SK-N-SH (cell line): ENCODE data around the gene HAND1. TPM values are rescaled to one million over a fixed set of nuclear protein-coding genes. Genes with fewer than 3 reads are reported as not detected.

Experiments used
- CTCF ChIA-PET: fragments of 300-600, 350-600 bp; formaldehyde crosslinking; extraction: SDS; loops from one replicate; lab custom pipeline; 2021; lab: Yijun Ruan, JAX
- POLR2A ChIA-PET: fragments of 350-600 bp; sonication (Branson Sonifier 250); formaldehyde crosslinking; extraction: SDS; loops from one replicate; lab custom pipeline; 2020; ENCODE audit warnings: antibody characterized with exemption, inconsistent platforms; lab: Yijun Ruan, JAX
- DNase-seq: peaks from one replicate; pipeline ENCODE4 v3.0.0; 2012
- H2AFZ ChIP-seq: fragments of 200-600 bp; sonication (generic); 2 replicates; pipeline ENCODE4 v1.8.1; 2016; ENCODE audit warnings: antibody characterized with exemption, mild to moderate bottlenecking, low read depth
- H3F3A ChIP-seq: fragments of 200-600 bp; sonication (generic); replicated peaks from 2 replicates; pipeline ENCODE3; 2016; ENCODE audit warnings: antibody characterized with exemption, mild to moderate bottlenecking; ENCODE audit not compliant: insufficient read depth
- H3K27ac ChIP-seq, 2 experiments: fragments of 200-500 bp in 1 of 2; fragments of 200-600 bp in 1 of 2; sonication (Bioruptor generic) in 1 of 2; sonication (generic), shearing (Covaris generic) in 1 of 2; 2 replicates each; pipeline versions ENCODE4 v1.5.1 to v1.6.1; 2014 to 2016; ENCODE audit warnings: low read depth in 2 of 2, inconsistent platforms in 1 of 2, low read length in 1 of 2, mild to moderate bottlenecking in 1 of 2, mixed read lengths in 1 of 2
- H3K27me3 ChIP-seq: fragments of 200-600 bp; sonication (generic), shearing (Covaris generic); 2 replicates; pipeline ENCODE4 v1.6.1; 2016; ENCODE audit warnings: mixed run types; ENCODE audit not compliant: insufficient read depth
- H3K36me3 ChIP-seq, 2 experiments: fragments of 200-500 bp in 1 of 2; fragments of 200-600 bp in 1 of 2; sonication (Bioruptor generic) in 1 of 2; sonication (generic) in 1 of 2; replicated peaks in 1 of 2; 2 replicates each; pipeline versions ENCODE3 to v1.5.1; 2014 to 2016; ENCODE audit warnings: low read length in 1 of 2, mild to moderate bottlenecking in 1 of 2; ENCODE audit not compliant: insufficient read depth in 2 of 2, control insufficient read depth in 1 of 2
- H3K4me1 ChIP-seq, 2 experiments: fragments of 200-500 bp in 1 of 2; fragments of 200-600 bp in 1 of 2; sonication (Bioruptor generic) in 1 of 2; sonication (generic), shearing (Covaris generic) in 1 of 2; 2 replicates each; pipeline versions ENCODE4 v1.5.1 to v1.6.1; 2014 to 2016; ENCODE audit warnings: low read depth in 1 of 2, low read length in 1 of 2, mixed run types in 1 of 2; ENCODE audit not compliant: insufficient read depth in 2 of 2, control insufficient read depth in 1 of 2
- H3K4me2 ChIP-seq: fragments of 200-600 bp; sonication (generic), shearing (Covaris generic); 2 replicates; pipeline ENCODE4 v1.6.1; 2017; ENCODE audit warnings: mixed run types
- H3K4me3 ChIP-seq, 2 experiments: fragments of 200-500 bp in 1 of 2; fragments of 200-600 bp in 1 of 2; sonication (Bioruptor generic) in 1 of 2; sonication (generic), shearing (Covaris generic) in 1 of 2; 2 replicates each; pipeline versions ENCODE4 v1.5.1 to v1.8.1; 2014 to 2016; ENCODE audit warnings: low read depth in 2 of 2, inconsistent platforms in 1 of 2, low read length in 1 of 2, mild to moderate bottlenecking in 1 of 2, mixed read lengths in 1 of 2, moderate library complexity in 1 of 2
- H3K79me2 ChIP-seq: fragments of 200-600 bp; sonication (generic); 2 replicates; pipeline ENCODE4 v1.8.1; 2017; ENCODE audit warnings: mild to moderate bottlenecking; ENCODE audit not compliant: insufficient read depth
- H3K9ac ChIP-seq: fragments of 200-600 bp; sonication (generic); 2 replicates; pipeline ENCODE4 v1.6.1; 2017; ENCODE audit warnings: mixed run types
- H3K9me2 ChIP-seq: fragments of 200-600 bp; sonication (generic); 2 replicates; pipeline ENCODE4 v1.6.1; 2017; ENCODE audit warnings: mixed run types
- H3K9me3 ChIP-seq: fragments of 200-600 bp; sonication (generic); 2 replicates; pipeline ENCODE4 v1.6.1; 2017; ENCODE audit warnings: mixed run types, mild to moderate bottlenecking, moderate library complexity
- H4K20me1 ChIP-seq: fragments of 200-600 bp; sonication (generic); 2 replicates; pipeline ENCODE4 v1.6.1; 2017; ENCODE audit warnings: mild to moderate bottlenecking, mixed run types; ENCODE audit not compliant: insufficient read depth
- FOXJ3 ChIP-seq: sonication (generic); formaldehyde crosslinking; IDR thresholded peaks from 2 replicates; pipeline ENCODE4 v1.5.1; 2020; ENCODE audit warnings: mild to moderate bottlenecking, missing genetic modification reagents
- SIN3A ChIP-seq: IDR thresholded peaks from 2 replicates; pipeline ENCODE4 v1.6.1; 2012; ENCODE audit warnings: low read depth, mild to moderate bottlenecking, low read length, moderate library complexity, borderline replicate concordance
- TAF1 ChIP-seq: IDR thresholded peaks from 2 replicates; pipeline ENCODE4 v1.6.1; 2012; ENCODE audit warnings: low read depth, mild to moderate bottlenecking, low read length, moderate library complexity, borderline replicate concordance
- TCF12 ChIP-seq: IDR thresholded peaks from 2 replicates; pipeline ENCODE4 v1.4.0; 2012
- YY1 ChIP-seq: IDR thresholded peaks from 2 replicates; pipeline ENCODE4 v1.4.0; 2012; ENCODE audit warnings: low read depth, mild to moderate bottlenecking
- WGBS: methylation state at CpG from one replicate; pipeline ENCODE4 v1.1.6; 2017; ENCODE audit warnings: low lambda C conversion rate; 5-methylcytosine and 5-hydroxymethylcytosine counted together
- polyA plus RNA-seq, 3 experiments: library from polyadenylated mRNA; depleted of rRNA; stranded (reverse); fragments of >200 nt; gene quantifications; 2 replicates each; pipeline ENCODE4 v1.2.3, GENCODE V29; 2012
- TF ChIP-seq, protein P1 (sequence below): IDR thresholded peaks from 2 replicates; pipeline ENCODE4 v1.4.0; 2012; ENCODE audit warnings: low read depth, borderline replicate concordance
- TF ChIP-seq, protein P2 (sequence below): IDR thresholded peaks from 2 replicates; pipeline ENCODE4 v1.4.0; 2012; ENCODE audit warnings: low read depth, borderline replicate concordance

The HAND1 gene
- polyA plus RNA-seq, 1 of the 3 experiments (the other 2 are of a cell fraction), result 1.1 TPM

DNA sequence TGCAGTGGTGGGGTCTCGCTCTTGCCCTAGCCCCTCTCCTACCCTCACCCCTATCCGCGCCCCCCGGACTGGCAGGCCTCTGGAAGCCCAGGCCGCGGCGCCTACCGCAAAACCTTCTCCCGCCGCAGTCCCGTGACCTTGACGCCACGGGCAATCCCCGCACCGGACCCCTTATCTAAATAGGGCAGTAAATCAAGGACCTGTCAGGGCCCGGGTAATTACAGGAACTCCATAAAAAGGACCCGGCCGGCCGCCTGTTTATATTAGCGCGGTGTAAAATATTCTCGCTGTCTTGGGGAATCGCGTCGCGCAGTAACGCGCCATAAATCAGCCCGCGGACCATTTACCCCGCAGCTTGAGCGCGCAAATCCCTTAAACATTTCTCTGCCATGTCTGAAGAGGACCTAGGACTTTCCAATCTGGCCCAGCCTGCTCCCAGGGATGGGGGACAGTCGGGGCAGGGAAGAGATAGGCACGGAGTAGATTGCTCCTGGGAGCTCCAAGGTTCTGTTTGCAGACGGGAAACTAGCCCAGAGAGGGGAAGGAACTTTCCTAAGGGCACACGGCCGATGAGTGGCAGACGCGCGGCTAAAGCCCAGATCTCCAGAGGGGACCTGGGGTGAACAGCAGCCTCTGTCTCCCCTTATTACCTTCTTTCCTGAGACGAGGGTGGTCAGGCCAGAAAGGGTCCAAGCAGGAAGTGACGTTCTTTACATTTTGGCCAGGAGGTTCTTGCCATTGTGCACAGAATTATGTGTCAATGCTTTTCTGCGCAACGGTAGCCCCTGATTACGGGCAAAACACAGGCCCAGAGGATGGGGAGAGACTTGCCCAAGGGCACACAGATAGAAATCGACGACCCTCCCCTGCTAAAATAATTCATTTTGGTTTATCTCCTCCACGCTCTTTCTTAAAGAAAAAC lies 4.8 kb upstream of the HAND1 start (continued):
- TF ChIP-seq, protein P1, sequence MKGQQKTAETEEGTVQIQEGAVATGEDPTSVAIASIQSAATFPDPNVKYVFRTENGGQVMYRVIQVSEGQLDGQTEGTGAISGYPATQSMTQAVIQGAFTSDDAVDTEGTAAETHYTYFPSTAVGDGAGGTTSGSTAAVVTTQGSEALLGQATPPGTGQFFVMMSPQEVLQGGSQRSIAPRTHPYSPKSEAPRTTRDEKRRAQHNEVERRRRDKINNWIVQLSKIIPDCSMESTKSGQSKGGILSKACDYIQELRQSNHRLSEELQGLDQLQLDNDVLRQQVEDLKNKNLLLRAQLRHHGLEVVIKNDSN, result no peak
- TF ChIP-seq FOXJ3, result no peak
- TF ChIP-seq, protein P2, sequence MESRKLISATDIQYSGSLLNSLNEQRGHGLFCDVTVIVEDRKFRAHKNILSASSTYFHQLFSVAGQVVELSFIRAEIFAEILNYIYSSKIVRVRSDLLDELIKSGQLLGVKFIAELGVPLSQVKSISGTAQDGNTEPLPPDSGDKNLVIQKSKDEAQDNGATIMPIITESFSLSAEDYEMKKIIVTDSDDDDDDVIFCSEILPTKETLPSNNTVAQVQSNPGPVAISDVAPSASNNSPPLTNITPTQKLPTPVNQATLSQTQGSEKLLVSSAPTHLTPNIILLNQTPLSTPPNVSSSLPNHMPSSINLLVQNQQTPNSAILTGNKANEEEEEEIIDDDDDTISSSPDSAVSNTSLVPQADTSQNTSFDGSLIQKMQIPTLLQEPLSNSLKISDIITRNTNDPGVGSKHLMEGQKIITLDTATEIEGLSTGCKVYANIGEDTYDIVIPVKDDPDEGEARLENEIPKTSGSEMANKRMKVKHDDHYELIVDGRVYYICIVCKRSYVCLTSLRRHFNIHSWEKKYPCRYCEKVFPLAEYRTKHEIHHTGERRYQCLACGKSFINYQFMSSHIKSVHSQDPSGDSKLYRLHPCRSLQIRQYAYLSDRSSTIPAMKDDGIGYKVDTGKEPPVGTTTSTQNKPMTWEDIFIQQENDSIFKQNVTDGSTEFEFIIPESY, result no peak

DNA sequence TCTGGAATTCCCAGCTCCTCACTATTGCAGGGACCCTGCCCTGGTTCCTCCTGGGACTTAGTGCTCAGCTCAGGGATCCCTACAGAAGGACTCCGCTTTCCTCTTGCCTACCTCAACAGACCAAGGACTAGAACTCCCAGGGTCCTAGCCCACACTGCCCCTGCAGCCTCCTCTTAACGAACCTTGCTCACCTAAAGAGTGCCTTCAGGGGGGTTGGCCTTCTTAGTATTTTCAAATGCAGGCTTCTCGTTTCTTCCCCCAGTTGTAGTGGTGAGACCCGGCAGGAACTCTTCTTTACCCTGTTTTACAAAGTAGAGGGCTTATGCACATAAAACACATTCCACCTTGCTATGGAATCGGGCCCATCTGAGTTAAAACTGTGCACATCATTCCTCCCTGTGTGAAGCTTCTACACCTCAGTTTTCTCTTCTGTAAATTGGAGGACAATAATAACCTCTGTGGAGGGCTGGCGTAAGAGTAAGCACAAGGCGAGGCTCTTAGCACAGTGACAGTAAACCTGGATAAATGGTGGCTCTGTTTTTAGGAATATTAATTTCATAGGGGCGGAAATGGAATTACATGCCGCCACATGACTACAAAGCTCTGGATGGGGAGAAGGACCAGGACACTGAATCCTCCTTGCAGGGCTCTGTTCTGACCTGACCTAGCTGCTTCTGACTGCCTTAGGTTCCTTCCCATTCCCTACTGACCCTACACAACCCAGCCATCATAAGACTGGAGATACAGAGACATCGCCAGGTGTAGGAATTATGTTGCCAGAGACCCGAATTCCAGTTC lies 3.8 kb upstream of the HAND1 start:
- Histone ChIP-seq H2AFZ (no peak overlapping the region), H4K20me1 (no peaks in the 10 kb centered on the region), H3K4me1 (peaks cover 0 to 66% of the 10 kb centered on the region in 2 experiments; a peak in 2 of 4 replicates), H3K4me3 (no peak overlapping the region), H3K4me2 (no peak overlapping the region), H3K9ac (no peak overlapping the region), H3K9me2 (no peaks in the 10 kb centered on the region), H3K27me3 (peaks cover 97% of the 10 kb centered on the region), H3K27ac (no peak overlapping the region; a peak in 1 of 4 replicates), H3F3A (no peaks in the 10 kb centered on the region), H3K36me3 (no peaks in the 10 kb centered on the region), H3K9me3 (no peaks in the 10 kb centered on the region), H3K79me2 (no peaks in the 10 kb centered on the region)
- POLR2A ChIA-PET, result interaction anchor here (1.0 kb wide), 1 partner anchor 24 kb away, joined by 5 read pairs; no protein-coding TSS in a partner anchor
- TF ChIP-seq TAF1 (no peak), FOXJ3 (no peak)
- 63% methylated on average over 11 of the region's 11 CpGs for WGBS
- DNase-seq, result no peak
- CTCF ChIA-PET, result interaction anchor here (0.9 to 6.6 kb wide), 5 partner anchors 14 to 128 kb away, joined by 3 to 93 read pairs (median 3); no protein-coding TSS in a partner anchor

DNA sequence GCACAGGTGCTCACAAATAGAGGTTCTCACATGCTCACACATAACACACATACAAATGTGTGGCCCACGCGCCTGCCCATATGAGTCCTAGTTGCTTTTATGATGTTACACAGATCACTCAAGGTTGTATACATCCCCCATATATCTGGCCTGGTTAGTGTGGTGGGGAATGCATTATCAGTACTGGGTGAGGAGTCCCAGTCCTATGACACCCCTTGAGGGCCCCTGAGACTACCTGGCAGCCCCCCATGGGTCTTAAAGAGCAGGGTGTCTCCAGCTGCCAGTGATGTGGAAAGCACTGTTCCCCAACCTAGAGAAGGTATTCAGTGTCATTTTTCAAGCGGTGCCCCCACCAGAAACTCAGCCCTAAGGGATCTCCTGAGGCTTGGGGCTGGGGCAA lies 2.8 kb upstream of the HAND1 start:
- H3K27ac ChIP-seq, result no peak overlapping the region
- TF ChIP-seq, protein P2, result no peak
- TF ChIP-seq SIN3A (no peak), YY1 (no peak), TCF12 (no peak)
- H3K79me2 ChIP-seq, result no peaks in the 10 kb centered on the region
- WGBS, result 91% methylated on average over 3 of the region's 3 CpGs
- H3K9ac ChIP-seq, result no peak overlapping the region
- peaks cover 0 to 58% of the 10 kb centered on the region in 2 experiments; a peak in 2 of 4 replicates for H3K4me1 ChIP-seq
- no peaks in the 10 kb centered on the region for H3K36me3 ChIP-seq
- ChIA-PET POLR2A (interaction anchor here (1.0 kb wide), 1 partner anchor 24 kb away, joined by 5 read pairs; no protein-coding TSS in a partner anchor), CTCF (interaction anchor here (1.1 to 1.8 kb wide), 3 partner anchors 13 to 129 kb away, joined by 3 to 8 read pairs (median 3); no protein-coding TSS in a partner anchor)
- no peaks in the 10 kb centered on the region for H4K20me1 ChIP-seq
- no peaks in the 10 kb centered on the region for H3F3A ChIP-seq
- peaks cover 97% of the 10 kb centered on the region for H3K27me3 ChIP-seq
- no peaks in the 10 kb centered on the region for H3K9me3 ChIP-seq
- no peak overlapping the region for H2AFZ ChIP-seq
- DNase-seq, result no peak
- no peak overlapping the region for H3K4me3 ChIP-seq
- H3K4me2 ChIP-seq, result no peak overlapping the region
- H3K9me2 ChIP-seq, result no peaks in the 10 kb centered on the region
